ENCODE data around the gene HAAO. TPM values are rescaled to one million over a fixed set of nuclear protein-coding genes. Genes with fewer than 3 reads are reported as not detected.

The HAAO gene
- total RNA-seq, 1 experiment from 2014 or later: 8.0 TPM

GRCh38 chr2:42810121-42810970 lies 18.0 kb upstream of the HAAO start (continued):
- peak; percentile 69; the same call in 1 of the 2 replicates for TF ChIP-seq E2F5 (CRISPR knock-in tag; IDR thresholded peaks at IDR 0.05)
- TF ChIP-seq FOXP4 (CRISPR knock-in tag; IDR thresholded peaks at IDR 0.05): peak; percentile 74
- TF ChIP-seq SMAD3 (CRISPR knock-in tag; IDR thresholded peaks at IDR 0.05; ENCODE audit: borderline replicate concordance): peak; percentile 60; the same call in 1 of the 2 replicates
- TF ChIP-seq ZNF263 (CRISPR knock-in tag; IDR thresholded peaks at IDR 0.05; ENCODE audit: low read depth): no peak
- no peak for TF ChIP-seq NR1H2 (CRISPR knock-in tag; IDR thresholded peaks at IDR 0.05)
- TF ChIP-seq PRRX2 (CRISPR knock-in tag; IDR thresholded peaks at IDR 0.05): no peak
- 0 out of 2 replicates have a peak, but pooled peaks have one; percentile 26 for TF ChIP-seq ATF2 (CRISPR knock-in tag; IDR thresholded peaks at IDR 0.05; ENCODE audit: borderline replicate concordance, low read depth)
- TF ChIP-seq CREB1 (CRISPR knock-in tag; IDR thresholded peaks at IDR 0.05): 0 out of 2 replicates have a peak, but pooled peaks have one; percentile 15
- TF ChIP-seq PRDM15 (CRISPR knock-in tag; IDR thresholded peaks at IDR 0.05): peak; percentile 10; the same call in 1 of the 2 replicates
- TF ChIP-seq HMGXB4 (CRISPR knock-in tag; IDR thresholded peaks at IDR 0.05): peak; percentile 100

- ChIA-PET CTCF (interaction anchor here (0.6 to 5.4 kb wide), 12 partner anchors 9 to 536 kb away, joined by 3 to 70 read pairs (median 3); partner anchors contain the start of gene HAAO), POLR2A (interaction anchor here (1.3 to 2.5 kb wide), 3 partner anchors 9 to 18 kb away, joined by 3 to 15 read pairs (median 4); no protein-coding TSS in a partner anchor)
Observed at GRCh38 chr2:42809819-42810120, 17.4 kb upstream of the HAAO start.

More at GRCh38 chr2:42809819-42810120, 17.4 kb upstream of the HAAO start:
- TF ChIP-seq CREB1 (CRISPR knock-in tag; IDR thresholded peaks at IDR 0.05): no peak
- peak; percentile 99 for TF ChIP-seq ZNF423 (CRISPR knock-in tag; IDR thresholded peaks at IDR 0.05)
- no peak for TF ChIP-seq SMAD3 (CRISPR knock-in tag; IDR thresholded peaks at IDR 0.05; ENCODE audit: borderline replicate concordance)
- TF ChIP-seq E2F4 (CRISPR knock-in tag; IDR thresholded peaks at IDR 0.05; ENCODE audit: borderline replicate concordance, low read depth): no peak
- no peak for TF ChIP-seq CREM (CRISPR knock-in tag; IDR thresholded peaks at IDR 0.05)
- Mint-ChIP-seq H3K27ac (0 out of 2 replicates have a peak overlapping the region, but pooled peaks have one; percentile 27), H3K4me1 (peaks cover 13% of the 10 kb centered on the region), H3K4me3 (peak overlapping the region; percentile 65), H3K27me3 (ENCODE audit: low read depth) (peaks cover 8% of the 10 kb centered on the region), H3K36me3 (peaks cover 13% of the 10 kb centered on the region), H3K9me3 (peaks cover 16% of the 10 kb centered on the region)
- ATAC-seq (peak; percentile 61), DNase-seq (ENCODE audit: low spot score) (peak; percentile 83)

All from WTC11 (cell line).